ENCODE results near the gene BAHCC1. TPM values are rescaled to one million over a fixed set of nuclear protein-coding genes. Genes with fewer than 3 reads are reported as not detected.

BAHCC1 gene
- total and polyA plus RNA-seq, 9 of the 15 experiments (the other 6 are each of a cell fraction or from before 2014, with no cell fraction given) = 0.14 to 26.9 (median 5.0) TPM

DNA sequence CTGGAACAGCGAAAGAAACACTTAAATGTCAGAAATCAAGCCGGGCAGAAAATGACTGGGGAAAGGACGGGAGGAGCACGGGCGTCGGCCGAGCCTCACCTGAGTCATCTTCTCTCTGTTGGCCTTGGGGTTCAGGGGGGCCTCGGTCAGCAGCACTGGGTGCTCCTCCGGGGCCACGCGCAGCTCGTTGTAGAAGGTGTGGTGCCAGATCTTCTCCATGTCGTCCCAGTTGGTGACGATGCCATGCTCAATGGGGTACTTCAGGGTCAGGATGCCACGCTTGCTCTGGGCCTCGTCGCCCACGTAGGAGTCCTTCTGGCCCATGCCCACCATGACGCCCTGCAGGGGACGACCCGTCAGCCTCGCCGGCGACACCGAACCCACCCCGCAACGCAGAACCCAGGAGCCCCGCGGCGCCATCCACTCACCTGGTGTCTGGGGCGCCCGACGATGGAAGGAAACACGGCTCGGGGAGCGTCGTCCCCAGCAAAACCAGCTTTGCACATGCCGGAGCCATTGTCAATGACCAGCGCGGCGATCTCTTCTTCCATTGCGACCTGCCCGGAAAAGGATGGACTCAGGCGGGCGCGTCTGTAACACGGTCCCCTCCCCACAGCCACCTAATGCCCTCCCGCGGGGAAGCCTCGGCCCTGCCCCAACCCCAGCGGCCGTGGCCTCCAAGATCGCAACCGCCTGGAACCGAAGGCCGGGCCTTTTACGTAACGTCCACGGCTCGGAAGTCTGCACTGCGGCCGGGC, 116.7 kb downstream of the BAHCC1 start (continued):
- TF ChIP-seq, protein P1, sequence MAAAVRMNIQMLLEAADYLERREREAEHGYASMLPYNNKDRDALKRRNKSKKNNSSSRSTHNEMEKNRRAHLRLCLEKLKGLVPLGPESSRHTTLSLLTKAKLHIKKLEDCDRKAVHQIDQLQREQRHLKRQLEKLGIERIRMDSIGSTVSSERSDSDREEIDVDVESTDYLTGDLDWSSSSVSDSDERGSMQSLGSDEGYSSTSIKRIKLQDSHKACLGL (CRISPR knock-in tag; IDR thresholded peaks at IDR 0.05; ENCODE audit: borderline replicate concordance, poor library complexity, severe bottlenecking) = no peak
- TF ChIP-seq, protein P2, sequence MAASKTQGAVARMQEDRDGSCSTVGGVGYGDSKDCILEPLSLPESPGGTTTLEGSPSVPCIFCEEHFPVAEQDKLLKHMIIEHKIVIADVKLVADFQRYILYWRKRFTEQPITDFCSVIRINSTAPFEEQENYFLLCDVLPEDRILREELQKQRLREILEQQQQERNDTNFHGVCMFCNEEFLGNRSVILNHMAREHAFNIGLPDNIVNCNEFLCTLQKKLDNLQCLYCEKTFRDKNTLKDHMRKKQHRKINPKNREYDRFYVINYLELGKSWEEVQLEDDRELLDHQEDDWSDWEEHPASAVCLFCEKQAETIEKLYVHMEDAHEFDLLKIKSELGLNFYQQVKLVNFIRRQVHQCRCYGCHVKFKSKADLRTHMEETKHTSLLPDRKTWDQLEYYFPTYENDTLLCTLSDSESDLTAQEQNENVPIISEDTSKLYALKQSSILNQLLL (CRISPR knock-in tag; IDR thresholded peaks at IDR 0.05; ENCODE audit: borderline replicate concordance) = no peak
- TF ChIP-seq, protein P3, sequence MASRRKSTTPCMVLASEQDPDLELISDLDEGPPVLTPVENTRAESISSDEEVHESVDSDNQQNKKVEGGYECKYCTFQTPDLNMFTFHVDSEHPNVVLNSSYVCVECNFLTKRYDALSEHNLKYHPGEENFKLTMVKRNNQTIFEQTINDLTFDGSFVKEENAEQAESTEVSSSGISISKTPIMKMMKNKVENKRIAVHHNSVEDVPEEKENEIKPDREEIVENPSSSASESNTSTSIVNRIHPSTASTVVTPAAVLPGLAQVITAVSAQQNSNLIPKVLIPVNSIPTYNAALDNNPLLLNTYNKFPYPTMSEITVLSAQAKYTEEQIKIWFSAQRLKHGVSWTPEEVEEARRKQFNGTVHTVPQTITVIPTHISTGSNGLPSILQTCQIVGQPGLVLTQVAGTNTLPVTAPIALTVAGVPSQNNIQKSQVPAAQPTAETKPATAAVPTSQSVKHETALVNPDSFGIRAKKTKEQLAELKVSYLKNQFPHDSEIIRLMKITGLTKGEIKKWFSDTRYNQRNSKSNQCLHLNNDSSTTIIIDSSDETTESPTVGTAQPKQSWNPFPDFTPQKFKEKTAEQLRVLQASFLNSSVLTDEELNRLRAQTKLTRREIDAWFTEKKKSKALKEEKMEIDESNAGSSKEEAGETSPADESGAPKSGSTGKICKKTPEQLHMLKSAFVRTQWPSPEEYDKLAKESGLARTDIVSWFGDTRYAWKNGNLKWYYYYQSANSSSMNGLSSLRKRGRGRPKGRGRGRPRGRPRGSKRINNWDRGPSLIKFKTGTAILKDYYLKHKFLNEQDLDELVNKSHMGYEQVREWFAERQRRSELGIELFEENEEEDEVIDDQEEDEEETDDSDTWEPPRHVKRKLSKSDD (conservative IDR thresholded peaks at IDR 0.05; ENCODE audit: low read length) = no peak
- TF ChIP-seq, protein P4, sequence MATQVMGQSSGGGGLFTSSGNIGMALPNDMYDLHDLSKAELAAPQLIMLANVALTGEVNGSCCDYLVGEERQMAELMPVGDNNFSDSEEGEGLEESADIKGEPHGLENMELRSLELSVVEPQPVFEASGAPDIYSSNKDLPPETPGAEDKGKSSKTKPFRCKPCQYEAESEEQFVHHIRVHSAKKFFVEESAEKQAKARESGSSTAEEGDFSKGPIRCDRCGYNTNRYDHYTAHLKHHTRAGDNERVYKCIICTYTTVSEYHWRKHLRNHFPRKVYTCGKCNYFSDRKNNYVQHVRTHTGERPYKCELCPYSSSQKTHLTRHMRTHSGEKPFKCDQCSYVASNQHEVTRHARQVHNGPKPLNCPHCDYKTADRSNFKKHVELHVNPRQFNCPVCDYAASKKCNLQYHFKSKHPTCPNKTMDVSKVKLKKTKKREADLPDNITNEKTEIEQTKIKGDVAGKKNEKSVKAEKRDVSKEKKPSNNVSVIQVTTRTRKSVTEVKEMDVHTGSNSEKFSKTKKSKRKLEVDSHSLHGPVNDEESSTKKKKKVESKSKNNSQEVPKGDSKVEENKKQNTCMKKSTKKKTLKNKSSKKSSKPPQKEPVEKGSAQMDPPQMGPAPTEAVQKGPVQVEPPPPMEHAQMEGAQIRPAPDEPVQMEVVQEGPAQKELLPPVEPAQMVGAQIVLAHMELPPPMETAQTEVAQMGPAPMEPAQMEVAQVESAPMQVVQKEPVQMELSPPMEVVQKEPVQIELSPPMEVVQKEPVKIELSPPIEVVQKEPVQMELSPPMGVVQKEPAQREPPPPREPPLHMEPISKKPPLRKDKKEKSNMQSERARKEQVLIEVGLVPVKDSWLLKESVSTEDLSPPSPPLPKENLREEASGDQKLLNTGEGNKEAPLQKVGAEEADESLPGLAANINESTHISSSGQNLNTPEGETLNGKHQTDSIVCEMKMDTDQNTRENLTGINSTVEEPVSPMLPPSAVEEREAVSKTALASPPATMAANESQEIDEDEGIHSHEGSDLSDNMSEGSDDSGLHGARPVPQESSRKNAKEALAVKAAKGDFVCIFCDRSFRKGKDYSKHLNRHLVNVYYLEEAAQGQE (IDR thresholded peaks at IDR 0.05; ENCODE audit: borderline replicate concordance) = no peak
- TF ChIP-seq, protein P4 (CRISPR knock-in tag; IDR thresholded peaks at IDR 0.05; ENCODE audit: low read depth) = no peak
- TF ChIP-seq RFX7 (CRISPR knock-in tag; IDR thresholded peaks at IDR 0.05) (no peak), TARDBP (IDR thresholded peaks at IDR 0.05) (no peak), MAFK (IDR thresholded peaks at IDR 0.05; ENCODE audit: low read length) (no peak), HEY1 (CRISPR knock-in tag; IDR thresholded peaks at IDR 0.05; ENCODE audit: borderline replicate concordance) (no peak), RBM25 (IDR thresholded peaks at IDR 0.05; ENCODE audit: low read depth, low read length, severe bottlenecking) (no peak)
- TF ChIP-seq, protein P5, sequence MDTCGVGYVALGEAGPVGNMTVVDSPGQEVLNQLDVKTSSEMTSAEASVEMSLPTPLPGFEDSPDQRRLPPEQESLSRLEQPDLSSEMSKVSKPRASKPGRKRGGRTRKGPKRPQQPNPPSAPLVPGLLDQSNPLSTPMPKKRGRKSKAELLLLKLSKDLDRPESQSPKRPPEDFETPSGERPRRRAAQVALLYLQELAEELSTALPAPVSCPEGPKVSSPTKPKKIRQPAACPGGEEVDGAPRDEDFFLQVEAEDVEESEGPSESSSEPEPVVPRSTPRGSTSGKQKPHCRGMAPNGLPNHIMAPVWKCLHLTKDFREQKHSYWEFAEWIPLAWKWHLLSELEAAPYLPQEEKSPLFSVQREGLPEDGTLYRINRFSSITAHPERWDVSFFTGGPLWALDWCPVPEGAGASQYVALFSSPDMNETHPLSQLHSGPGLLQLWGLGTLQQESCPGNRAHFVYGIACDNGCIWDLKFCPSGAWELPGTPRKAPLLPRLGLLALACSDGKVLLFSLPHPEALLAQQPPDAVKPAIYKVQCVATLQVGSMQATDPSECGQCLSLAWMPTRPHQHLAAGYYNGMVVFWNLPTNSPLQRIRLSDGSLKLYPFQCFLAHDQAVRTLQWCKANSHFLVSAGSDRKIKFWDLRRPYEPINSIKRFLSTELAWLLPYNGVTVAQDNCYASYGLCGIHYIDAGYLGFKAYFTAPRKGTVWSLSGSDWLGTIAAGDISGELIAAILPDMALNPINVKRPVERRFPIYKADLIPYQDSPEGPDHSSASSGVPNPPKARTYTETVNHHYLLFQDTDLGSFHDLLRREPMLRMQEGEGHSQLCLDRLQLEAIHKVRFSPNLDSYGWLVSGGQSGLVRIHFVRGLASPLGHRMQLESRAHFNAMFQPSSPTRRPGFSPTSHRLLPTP (IDR thresholded peaks at IDR 0.05; ENCODE audit: borderline replicate concordance, extremely low read depth, insufficient read length) = no peak
